ENCODE data around the gene TLE3.

Gene TLE3

DNA sequence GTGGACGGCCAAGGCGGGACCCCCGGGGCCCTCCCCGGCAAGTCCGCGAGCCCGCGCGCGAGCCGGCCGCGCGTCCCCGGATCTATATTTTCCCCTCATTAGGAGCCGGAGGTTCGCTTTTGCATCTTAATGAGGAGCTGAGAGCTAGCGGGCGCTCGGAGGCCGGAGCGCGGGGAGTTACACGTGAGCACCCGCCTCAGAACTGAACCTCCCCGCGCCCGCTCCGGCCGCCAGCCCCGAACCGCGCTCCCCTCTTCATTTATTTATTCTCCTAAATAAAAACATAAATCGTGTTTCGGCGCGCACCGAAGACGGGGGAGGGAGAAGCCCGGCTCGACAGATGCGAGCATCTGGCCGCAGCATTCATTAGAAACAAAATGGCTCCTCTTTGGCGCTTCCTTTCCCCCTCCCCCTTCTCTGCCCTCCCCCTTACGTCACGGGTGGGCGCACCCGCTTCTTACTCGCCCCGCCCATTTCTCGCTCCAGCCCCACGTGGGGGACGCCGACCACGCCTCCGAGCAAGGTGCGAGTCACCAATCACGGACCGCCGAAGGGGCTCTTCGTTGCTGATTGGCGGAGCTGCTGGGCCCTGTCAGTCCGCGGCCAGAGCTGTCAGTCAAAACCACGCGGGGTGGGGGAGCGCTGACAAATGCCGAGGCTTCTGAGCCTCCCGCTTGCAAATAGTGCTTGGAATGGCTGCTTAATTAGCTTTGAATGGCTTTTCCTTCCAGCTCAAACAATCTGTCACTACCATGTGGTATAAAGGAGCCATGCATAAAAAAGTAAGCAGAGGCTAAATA lies 1.6 kb upstream of the TLE3 start:
- DNase-seq (ENCODE audit: low read depth, low spot score) = peak; percentile 100

- peak; percentile 89 for DNase-seq (ENCODE audit: low read depth, low spot score)
These were observed 897 bp upstream of the TLE3 start for GRCh38 chr15:70098461-70099166.

- no peak for DNase-seq (ENCODE audit: low read depth, low spot score)
These were observed 390 bp upstream of the TLE3 start for GRCh38 chr15:70098153-70098460.

DNA sequence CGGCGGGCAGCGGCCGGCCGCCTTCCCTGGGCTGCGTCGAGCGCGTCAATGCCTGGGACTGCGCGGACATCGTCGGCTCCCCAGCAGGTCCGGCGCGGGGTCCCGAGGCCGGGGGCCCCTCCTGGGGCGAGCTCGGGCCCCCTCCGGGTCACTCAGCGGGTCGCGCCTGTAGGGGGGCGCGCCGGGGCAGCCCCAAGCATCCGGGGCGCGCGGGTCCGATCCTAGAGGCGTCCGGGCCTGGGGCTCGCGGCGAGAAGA lies 725 bp downstream of the TLE3 start:
- DNase-seq (ENCODE audit: low read depth, low spot score) = no peak

DNA sequence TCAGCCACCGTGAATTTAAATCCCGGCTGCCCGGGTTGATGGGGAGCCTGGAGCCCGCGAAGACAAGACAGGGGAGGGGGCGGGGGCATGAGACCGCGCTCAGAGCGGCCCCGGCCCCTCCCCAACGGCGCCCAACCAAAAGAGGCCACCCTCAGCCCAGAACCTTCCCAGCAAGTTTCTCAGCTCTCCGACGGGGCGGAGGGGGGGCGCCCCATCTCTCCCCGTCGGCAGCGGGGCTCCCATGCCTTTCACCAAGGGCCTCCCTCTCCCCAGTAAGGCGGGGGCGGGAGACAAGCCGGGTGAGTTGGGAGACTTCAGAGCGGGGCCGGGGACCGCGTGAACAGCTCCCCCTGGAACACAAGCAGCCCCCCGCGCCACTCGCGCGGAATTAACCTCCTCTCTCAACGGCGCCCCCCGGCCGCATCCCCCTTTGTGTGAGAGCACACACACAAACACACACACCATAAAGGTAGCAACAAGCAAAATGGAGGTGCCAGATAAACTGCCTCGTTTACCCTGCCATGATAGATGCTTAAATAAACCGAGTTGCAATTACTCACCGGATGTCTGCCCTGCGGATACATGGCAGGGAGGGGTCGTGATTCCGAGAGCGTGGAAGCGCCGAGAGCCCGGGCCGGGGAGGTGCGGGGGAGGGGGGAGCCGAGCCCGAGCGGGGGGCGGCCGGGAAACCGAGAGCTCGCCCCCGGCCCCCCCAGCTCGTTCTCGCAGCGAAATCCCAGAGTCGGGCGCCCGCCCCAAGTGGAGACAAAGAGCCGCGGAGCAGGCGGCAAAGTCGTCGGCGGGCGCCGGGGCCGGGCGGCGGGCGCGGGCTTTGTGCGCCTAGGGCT lies 1.3 kb downstream of the TLE3 start:
- peak; percentile 90 for DNase-seq (ENCODE audit: low read depth, low spot score)

- no peak for DNase-seq (ENCODE audit: low read depth, low spot score)
These were observed 2.1 kb downstream of the TLE3 start for GRCh38 chr15:70095408-70096214.

DNA sequence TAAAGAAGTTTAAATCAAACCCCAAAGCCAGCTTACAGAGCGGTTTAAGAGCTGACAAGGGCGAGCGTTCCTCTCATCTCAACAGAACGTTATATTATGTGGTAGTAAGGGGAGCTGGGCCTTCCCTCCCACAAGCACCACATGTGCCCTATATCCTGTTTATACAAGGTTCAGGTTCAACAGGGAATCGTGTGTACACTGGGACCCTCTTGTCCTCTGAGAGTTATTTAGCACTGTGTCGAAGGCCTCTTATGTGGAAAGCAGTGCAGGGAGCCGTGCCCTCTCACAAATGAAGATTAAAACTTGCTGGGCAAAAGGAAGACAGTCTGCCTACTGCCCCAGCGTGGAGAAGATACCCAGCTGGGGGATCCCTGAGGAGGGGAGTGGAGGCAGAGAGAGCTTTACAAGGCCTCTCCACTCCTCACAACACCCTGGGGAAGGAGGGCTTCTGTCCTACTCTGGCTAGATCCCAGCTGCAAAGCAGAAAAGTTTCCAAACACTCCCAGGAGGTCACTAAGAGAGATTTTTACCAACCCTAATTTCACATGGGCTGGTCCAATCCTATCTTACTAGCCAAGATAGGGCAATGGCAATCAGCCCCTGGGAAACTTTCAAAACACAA lies 2.9 kb downstream of the TLE3 start:
- DNase-seq (ENCODE audit: low read depth, low spot score) = no peak

- DNase-seq (ENCODE audit: low read depth, low spot score) = peak; percentile 92
These were observed 4.0 kb downstream of the TLE3 start for GRCh38 chr15:70093481-70094319.

GRCh38 chr15:70093070-70093469 lies 4.6 kb downstream of the TLE3 start:
- no peak for DNase-seq (ENCODE audit: low read depth, low spot score)

GRCh38 chr15:70092464-70093027 lies 5.2 kb downstream of the TLE3 start:
- DNase-seq (ENCODE audit: low read depth, low spot score) = no peak

GRCh38 chr15:70091726-70092463 lies 5.8 kb downstream of the TLE3 start:
- peak; percentile 82 for DNase-seq (ENCODE audit: low read depth, low spot score)

- DNase-seq (ENCODE audit: low read depth, low spot score) = no peak
These were observed 7.1 kb downstream of the TLE3 start for GRCh38 chr15:70090436-70091296.

- no peak for DNase-seq (ENCODE audit: low read depth, low spot score)
These were observed 8.1 kb downstream of the TLE3 start for GRCh38 chr15:70089692-70089971.

DNA sequence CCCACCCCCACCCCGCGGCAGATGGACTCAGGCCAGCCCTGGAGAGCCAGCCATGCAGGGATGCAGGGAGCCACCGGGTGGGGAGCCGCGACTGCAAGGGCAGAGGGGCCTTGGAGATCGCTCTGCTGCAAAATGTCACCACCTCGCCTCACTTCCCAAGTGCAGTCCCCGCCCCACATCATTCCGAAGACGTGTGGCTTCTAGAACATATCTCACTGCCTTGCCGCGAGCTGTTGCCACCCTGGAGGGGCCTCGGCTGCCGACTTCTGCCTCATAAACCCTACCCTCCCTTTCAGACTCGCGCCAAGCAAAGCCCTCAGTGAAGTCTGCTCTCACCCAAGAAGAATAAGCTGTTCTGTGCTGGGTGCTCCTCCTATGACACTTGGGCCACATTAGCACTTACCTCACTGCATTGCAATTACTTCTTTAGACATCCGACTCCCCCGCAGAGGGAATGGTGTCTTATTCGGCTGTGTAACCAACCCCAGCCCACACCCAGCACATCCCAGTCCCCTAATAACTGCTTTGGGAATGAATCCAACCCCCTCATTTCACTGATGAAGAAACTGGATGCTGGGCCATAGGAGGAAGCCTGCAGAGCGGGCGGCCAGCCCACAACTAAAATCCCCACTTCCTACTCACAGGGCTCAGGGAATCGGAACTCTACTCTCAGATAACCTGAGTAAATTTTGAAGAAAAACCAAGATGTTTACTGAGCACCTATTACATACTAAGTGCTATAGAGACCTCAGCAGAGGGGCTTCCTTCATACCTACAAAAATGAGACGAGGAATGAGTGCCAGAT lies 8.6 kb downstream of the TLE3 start:
- peak; percentile 63 for DNase-seq (ENCODE audit: low read depth, low spot score)

- DNase-seq (ENCODE audit: low read depth, low spot score) = no peak
These were observed 9.3 kb downstream of the TLE3 start for GRCh38 chr15:70088455-70088854.

DNA sequence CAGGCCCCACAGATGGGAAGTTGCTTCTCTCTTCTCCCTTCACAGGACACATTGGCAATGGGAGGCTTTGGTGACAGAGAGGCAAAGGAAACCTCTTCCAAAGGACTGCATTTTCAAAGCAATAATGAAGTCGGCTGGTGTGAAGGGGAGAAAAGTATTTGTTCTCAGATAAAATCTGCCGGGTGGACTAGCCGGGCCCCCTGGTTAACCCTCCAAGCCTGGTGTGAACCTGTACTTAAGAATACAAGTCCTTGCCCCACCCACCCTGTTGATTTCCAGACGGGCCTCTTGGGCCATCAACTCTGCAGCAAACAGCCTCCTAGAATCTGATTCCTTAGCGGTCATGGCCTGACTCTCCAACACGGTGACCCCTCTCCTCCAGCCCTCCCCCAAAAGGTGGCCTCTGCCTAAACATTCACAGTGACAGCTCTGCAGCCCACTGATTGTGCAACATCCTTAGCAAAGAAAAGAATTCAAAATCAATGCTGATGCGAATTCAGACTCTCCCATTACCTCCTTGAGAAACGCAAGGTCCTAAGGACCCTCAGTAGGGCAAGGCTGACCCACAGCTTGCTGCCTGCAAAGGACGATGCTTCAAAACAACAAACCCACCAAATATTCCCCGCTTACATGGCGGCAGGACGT lies 9.9 kb downstream of the TLE3 start:
- DNase-seq (ENCODE audit: low read depth, low spot score) = no peak

DNA sequence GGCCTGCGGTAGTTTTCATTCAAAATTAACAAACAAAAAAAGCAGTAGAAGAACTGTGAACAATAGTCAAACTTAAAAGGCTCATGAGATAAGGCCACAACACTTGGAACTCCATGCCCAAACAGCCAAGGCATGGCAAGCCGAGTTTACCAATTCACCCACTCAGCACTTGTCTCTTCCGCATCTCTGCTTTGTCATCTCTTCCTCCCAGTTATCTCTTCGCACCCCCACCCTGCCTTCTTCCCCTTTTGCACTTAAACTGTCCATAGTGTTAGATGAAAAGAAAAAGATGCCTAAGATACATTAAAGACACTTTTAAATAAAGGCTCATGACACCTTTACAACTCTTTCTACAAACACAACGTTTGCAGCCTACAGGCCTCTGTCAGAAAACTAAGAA lies 11.1 kb downstream of the TLE3 start:
- no peak for DNase-seq (ENCODE audit: low read depth, low spot score)
